Trophoblast cell (in vitro differentiated cells and primary cell): Measurements from ENCODE around the gene KRTAP10-8.

ENCODE experiments used
- DNase-seq, 2 donors: peaks; one replicate each; pipeline ENCODE4 v3.0.0-alpha.2; 2016
- H2AFZ ChIP-seq: 2 replicates; pipeline ENCODE4 v1.6.1; 2013; ENCODE audit warnings: low read length, moderate library complexity, mild to moderate bottlenecking; ENCODE audit not compliant: insufficient read depth, poor library complexity
- H2AK5ac ChIP-seq: 2 replicates; pipeline ENCODE4 v1.6.1; 2013; ENCODE audit warnings: mild to moderate bottlenecking, low read length
- H2BK120ac ChIP-seq: 2 replicates; pipeline ENCODE4 v1.6.1; 2013; ENCODE audit warnings: low read length, mild to moderate bottlenecking, moderate library complexity; ENCODE audit not compliant: insufficient read depth, poor library complexity
- H2BK12ac ChIP-seq: 2 replicates; pipeline ENCODE4 v1.6.1; 2013; ENCODE audit warnings: mild to moderate bottlenecking, low read length, moderate library complexity
- H2BK5ac ChIP-seq: 2 replicates; pipeline ENCODE4 v1.6.1; 2013; ENCODE audit warnings: low read length, low read depth, moderate library complexity, mild to moderate bottlenecking; ENCODE audit not compliant: poor library complexity
- H3K14ac ChIP-seq: 2 replicates; pipeline ENCODE4 v1.6.1; 2013; ENCODE audit warnings: mild to moderate bottlenecking, low read length
- H3K18ac ChIP-seq: 2 replicates; pipeline ENCODE4 v1.6.1; 2013; ENCODE audit warnings: mild to moderate bottlenecking, low read length
- H3K23ac ChIP-seq: 2 replicates; pipeline ENCODE4 v1.6.1; 2013; ENCODE audit warnings: low read length
- H3K27ac ChIP-seq: 2 replicates; pipeline ENCODE4 v1.5.1; 2013; ENCODE audit warnings: low read depth, mild to moderate bottlenecking, inconsistent platforms, low read length, moderate library complexity
- H3K27me3 ChIP-seq: 2 replicates; pipeline ENCODE4 v1.6.1; 2013; ENCODE audit warnings: inconsistent platforms, mild to moderate bottlenecking, low read length, moderate library complexity; ENCODE audit not compliant: insufficient read depth
- H3K36me3 ChIP-seq, 2 experiments: 1 replicate in 1 of 2; 2 replicates in 1 of 2; pipeline ENCODE4 v1.6.1; 2013; ENCODE audit warnings: low read length in 2 of 2, mild to moderate bottlenecking in 2 of 2, moderate library complexity in 1 of 2; ENCODE audit not compliant: insufficient read depth in 2 of 2, control insufficient read depth in 1 of 2
- H3K4ac ChIP-seq: 2 replicates; pipeline ENCODE4 v1.6.1; 2013; ENCODE audit warnings: low read depth, mild to moderate bottlenecking, low read length, moderate library complexity
- H3K4me1 ChIP-seq, 2 experiments: 1 replicate in 1 of 2; 2 replicates in 1 of 2; pipeline ENCODE4 v1.6.1; 2013; ENCODE audit warnings: low read length in 2 of 2, mild to moderate bottlenecking in 2 of 2, moderate library complexity in 1 of 2; ENCODE audit not compliant: insufficient read depth in 2 of 2, control insufficient read depth in 1 of 2
- H3K4me2 ChIP-seq: 2 replicates; pipeline ENCODE4 v1.6.1; 2013; ENCODE audit warnings: inconsistent platforms, mild to moderate bottlenecking, low read length, moderate library complexity
- H3K4me3 ChIP-seq: 2 replicates; pipeline ENCODE4 v1.5.1; 2013; ENCODE audit warnings: mild to moderate bottlenecking, low read depth, low read length, inconsistent platforms
- H3K79me1 ChIP-seq: one replicate; pipeline ENCODE4 v1.6.1; 2013; ENCODE audit warnings: low read length
- H3K79me2 ChIP-seq: 2 replicates; pipeline ENCODE4 v1.6.1; 2013; ENCODE audit warnings: low read length, mild to moderate bottlenecking; ENCODE audit not compliant: control insufficient read depth, insufficient read depth, poor library complexity
- H3K9ac ChIP-seq: 2 replicates; pipeline ENCODE4 v1.6.1; 2013; ENCODE audit warnings: mild to moderate bottlenecking, low read length
- H3K9me3 ChIP-seq: 2 replicates; pipeline ENCODE4 v1.6.1; 2013; ENCODE audit warnings: low read depth, mild to moderate bottlenecking, control low read depth, inconsistent platforms, low read length; ENCODE audit not compliant: insufficient read depth
- H4K12ac ChIP-seq: 2 replicates; pipeline ENCODE4 v1.6.1; 2013; ENCODE audit warnings: low read depth, mild to moderate bottlenecking, low read length, moderate library complexity
- H4K8ac ChIP-seq: 2 replicates; pipeline ENCODE4 v1.6.1; 2013; ENCODE audit warnings: low read depth, mild to moderate bottlenecking, low read length, moderate library complexity
- H4K91ac ChIP-seq: one replicate; pipeline ENCODE4 v1.6.1; 2013; ENCODE audit warnings: low read depth, mild to moderate bottlenecking, low read length, moderate library complexity
- WGBS: extraction: QIAGEN DNeasy Blood & Tissue Kit; methylation state at CpG from one replicate; pipeline ENCODE4 v1.1.7; 2013; ENCODE audit warnings: missing lambda C conversion rate; ENCODE audit not compliant: insufficient read length, insufficient coverage; ENCODE audit errors: extremely low coverage; 5-methylcytosine and 5-hydroxymethylcytosine counted together

The KRTAP10-8 gene

GRCh38 chr21:44616591-44616926 is 4.7 kb downstream of the KRTAP10-8 start:
- Histone ChIP-seq H3K23ac (no peak overlapping the region), H3K14ac (no peak overlapping the region), H4K8ac (no peak overlapping the region), H3K4me1 (no peaks in the 10 kb centered on the region), H2AFZ (no peak overlapping the region), H2AK5ac (no peak overlapping the region), H3K4ac (no peak overlapping the region), H3K4me2 (no peak overlapping the region), H3K36me3 (no peaks in the 10 kb centered on the region), H3K27me3 (no peaks in the 10 kb centered on the region), H3K79me2 (no peaks in the 10 kb centered on the region), H2BK120ac (no peak overlapping the region), H4K12ac (no peak overlapping the region), H3K18ac (no peak overlapping the region), H3K9ac (no peak overlapping the region), H3K27ac (no peak overlapping the region), H2BK12ac (no peak overlapping the region), H2BK5ac (no peak overlapping the region), H4K91ac (no peak overlapping the region), H3K79me1 (no peaks in the 10 kb centered on the region), H3K9me3 (peaks cover 26% of the 10 kb centered on the region), H3K4me3 (no peak overlapping the region)
- WGBS = no CpG with 5 or more reads among the region's 16 CpGs
- no peak for DNase-seq

GRCh38 chr21:44617071-44617501 is 5.2 kb downstream of the KRTAP10-8 start:
- Histone ChIP-seq H4K91ac (no peak overlapping the region), H3K18ac (no peak overlapping the region), H3K9ac (no peak overlapping the region), H3K79me1 (no peaks in the 10 kb centered on the region), H3K9me3 (peaks cover 20% of the 10 kb centered on the region), H3K23ac (no peak overlapping the region), H2BK12ac (no peak overlapping the region), H4K8ac (no peak overlapping the region), H2AFZ (no peak overlapping the region), H3K4me1 (no peaks in the 10 kb centered on the region), H3K4me2 (no peak overlapping the region), H3K27me3 (no peaks in the 10 kb centered on the region), H3K4me3 (no peak overlapping the region), H4K12ac (no peak overlapping the region), H3K79me2 (no peaks in the 10 kb centered on the region), H3K4ac (no peak overlapping the region), H2AK5ac (no peak overlapping the region), H3K14ac (no peak overlapping the region), H2BK5ac (no peak overlapping the region), H3K27ac (no peak overlapping the region), H2BK120ac (no peak overlapping the region), H3K36me3 (no peaks in the 10 kb centered on the region)
- no CpG with 5 or more reads among the region's 8 CpGs for WGBS
- DNase-seq = no peak

- no peak overlapping the region for H4K91ac ChIP-seq
- no CpG with 5 or more reads among the region's 4 CpGs for WGBS
- no peak overlapping the region for H3K18ac ChIP-seq
- H2AK5ac ChIP-seq = no peak overlapping the region
- H3K9me3 ChIP-seq = peaks cover 17% of the 10 kb centered on the region
- H3K27ac ChIP-seq = no peak overlapping the region
- H4K8ac ChIP-seq = no peak overlapping the region
- no peaks in the 10 kb centered on the region for H3K79me2 ChIP-seq
- H2BK12ac ChIP-seq = no peak overlapping the region
- H2AFZ ChIP-seq = no peak overlapping the region
- H3K23ac ChIP-seq = no peak overlapping the region
- H3K4me2 ChIP-seq = no peak overlapping the region
- H2BK120ac ChIP-seq = no peak overlapping the region
- H3K4me3 ChIP-seq = no peak overlapping the region
- no peaks in the 10 kb centered on the region for H3K36me3 ChIP-seq
- DNase-seq = no peak
- H3K27me3 ChIP-seq = no peaks in the 10 kb centered on the region
- H3K14ac ChIP-seq = no peak overlapping the region
- no peak overlapping the region for H3K4ac ChIP-seq
- no peaks in the 10 kb centered on the region for H3K79me1 ChIP-seq
- no peaks in the 10 kb centered on the region for H3K4me1 ChIP-seq
- H3K9ac ChIP-seq = no peak overlapping the region
- H2BK5ac ChIP-seq = no peak overlapping the region
- no peak overlapping the region for H4K12ac ChIP-seq
Observed at GRCh38 chr21:44618504-44618903, 6.6 kb downstream of the KRTAP10-8 start.

GRCh38 chr21:44618909-44619308 is 7.0 kb downstream of the KRTAP10-8 start:
- no peak for DNase-seq
- H3K36me3 ChIP-seq = no peaks in the 10 kb centered on the region
- H4K12ac ChIP-seq = no peak overlapping the region
- no peak overlapping the region for H3K14ac ChIP-seq
- no peak overlapping the region for H2AFZ ChIP-seq
- no peak overlapping the region for H3K4ac ChIP-seq
- no peak overlapping the region for H3K4me3 ChIP-seq
- no peak overlapping the region for H3K23ac ChIP-seq
- peaks cover 17% of the 10 kb centered on the region for H3K9me3 ChIP-seq
- no peak overlapping the region for H3K27ac ChIP-seq
- H3K4me2 ChIP-seq = no peak overlapping the region
- H2BK12ac ChIP-seq = no peak overlapping the region
- no peaks in the 10 kb centered on the region for H3K4me1 ChIP-seq
- H4K91ac ChIP-seq = no peak overlapping the region
- no peak overlapping the region for H2AK5ac ChIP-seq
- H3K79me1 ChIP-seq = no peaks in the 10 kb centered on the region
- no peak overlapping the region for H2BK120ac ChIP-seq
- no peak overlapping the region for H3K18ac ChIP-seq
- H3K79me2 ChIP-seq = no peaks in the 10 kb centered on the region
- H3K9ac ChIP-seq = no peak overlapping the region
- WGBS = no CpG with 5 or more reads among the region's 3 CpGs
- H3K27me3 ChIP-seq = no peaks in the 10 kb centered on the region
- no peak overlapping the region for H4K8ac ChIP-seq
- H2BK5ac ChIP-seq = no peak overlapping the region
